Rectal smooth muscle tissue (tissue), 1 donor: ENCODE data around the gene E2F6.

ENCODE experiments used
- H3K27ac ChIP-seq: one replicate; pipeline ENCODE4 v1.7.0; 2013; ENCODE audit warnings: low read depth, low read length, inconsistent platforms
- H3K27me3 ChIP-seq: one replicate; pipeline ENCODE4 v1.7.0; 2013; ENCODE audit warnings: low read length; ENCODE audit not compliant: control insufficient read depth, insufficient read depth
- H3K36me3 ChIP-seq: one replicate; pipeline ENCODE4 v1.7.0; 2013; ENCODE audit warnings: low read length; ENCODE audit not compliant: control insufficient read depth, insufficient read depth
- H3K4me1 ChIP-seq: one replicate; pipeline ENCODE4 v1.7.0; 2013; ENCODE audit warnings: low read length; ENCODE audit not compliant: control insufficient read depth, insufficient read depth
- H3K4me3 ChIP-seq: one replicate; pipeline ENCODE4 v1.7.0; 2013; ENCODE audit warnings: low read length
- H3K9ac ChIP-seq: one replicate; pipeline ENCODE4 v1.7.0; 2013; ENCODE audit warnings: low read length

Gene E2F6

DNA sequence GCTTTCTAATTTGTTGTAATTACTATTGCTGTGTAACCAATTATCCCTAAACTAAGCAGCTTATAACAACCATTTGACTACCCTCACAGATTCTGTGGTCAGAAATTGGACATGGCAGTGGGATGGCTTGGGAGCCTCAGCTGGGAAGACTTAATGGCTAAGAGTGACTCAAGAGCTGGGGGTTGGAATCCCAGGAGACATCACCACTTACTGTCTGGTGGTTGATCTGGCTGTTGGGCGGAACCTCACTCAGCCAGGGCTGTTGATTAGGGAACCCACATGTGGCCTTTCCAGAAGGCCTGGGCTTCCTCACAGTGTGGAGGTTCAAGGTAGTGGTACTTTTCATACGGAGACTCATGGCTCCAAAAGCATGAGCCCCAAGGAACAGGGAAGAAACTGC is 49.8 kb downstream of the E2F6 start:
- Histone ChIP-seq H3K36me3 (no peaks in the 10 kb centered on the region), H3K4me3 (no peak overlapping the region), H3K4me1 (no peaks in the 10 kb centered on the region)

DNA sequence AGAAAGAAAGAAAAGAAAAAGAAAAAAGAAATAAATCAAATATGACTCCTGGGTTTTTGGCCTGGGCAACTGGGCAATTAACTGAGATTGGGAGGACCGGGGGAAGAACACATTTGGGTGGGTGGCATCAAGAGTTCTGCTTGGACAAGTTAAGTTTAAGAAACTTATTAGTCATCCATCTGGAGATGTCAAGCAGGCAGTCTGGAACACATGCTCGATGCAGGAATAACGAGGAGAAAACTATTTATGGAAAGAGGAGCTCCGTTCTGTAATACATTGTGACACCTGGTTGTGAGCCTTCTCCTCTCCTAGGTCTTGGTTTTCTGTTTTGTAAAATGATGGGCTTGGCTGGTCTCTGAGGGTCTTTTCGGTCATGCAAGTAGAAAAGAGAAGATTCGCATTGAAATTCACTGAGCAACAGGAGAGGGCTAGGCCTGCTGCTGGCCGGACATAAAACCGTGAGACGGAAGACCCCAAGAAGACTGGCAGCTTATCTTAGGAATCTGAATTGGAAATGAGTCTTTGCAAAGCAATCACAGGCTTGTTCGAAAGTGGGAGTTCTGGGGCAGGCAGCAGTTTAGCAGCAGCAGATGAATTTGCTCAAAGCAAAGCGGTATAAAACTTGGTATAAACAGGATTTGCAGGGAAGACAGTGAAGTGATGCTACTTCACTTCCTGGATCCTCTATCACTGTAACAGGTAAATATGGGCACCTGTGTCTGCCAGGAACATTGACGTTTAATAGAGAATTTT is 51.4 kb downstream of the E2F6 start:
- Histone ChIP-seq H3K27ac (no peak overlapping the region), H3K4me1 (no peaks in the 10 kb centered on the region), H3K36me3 (no peaks in the 10 kb centered on the region), H3K27me3 (no peaks in the 10 kb centered on the region), H3K9ac (no peak overlapping the region), H3K4me3 (no peak overlapping the region)

More for the DNA sequence above, 49.8 kb downstream of the E2F6 start:
- Histone ChIP-seq H3K27me3 (no peaks in the 10 kb centered on the region), H3K9ac (no peak overlapping the region), H3K27ac (no peak overlapping the region)

- Histone ChIP-seq H3K4me3 (peak overlapping the region; percentile 53), H3K27me3 (no peaks in the 10 kb centered on the region)
These were observed 53.5 kb downstream of the E2F6 start for GRCh38 chr2:11412449-11412810.

DNA sequence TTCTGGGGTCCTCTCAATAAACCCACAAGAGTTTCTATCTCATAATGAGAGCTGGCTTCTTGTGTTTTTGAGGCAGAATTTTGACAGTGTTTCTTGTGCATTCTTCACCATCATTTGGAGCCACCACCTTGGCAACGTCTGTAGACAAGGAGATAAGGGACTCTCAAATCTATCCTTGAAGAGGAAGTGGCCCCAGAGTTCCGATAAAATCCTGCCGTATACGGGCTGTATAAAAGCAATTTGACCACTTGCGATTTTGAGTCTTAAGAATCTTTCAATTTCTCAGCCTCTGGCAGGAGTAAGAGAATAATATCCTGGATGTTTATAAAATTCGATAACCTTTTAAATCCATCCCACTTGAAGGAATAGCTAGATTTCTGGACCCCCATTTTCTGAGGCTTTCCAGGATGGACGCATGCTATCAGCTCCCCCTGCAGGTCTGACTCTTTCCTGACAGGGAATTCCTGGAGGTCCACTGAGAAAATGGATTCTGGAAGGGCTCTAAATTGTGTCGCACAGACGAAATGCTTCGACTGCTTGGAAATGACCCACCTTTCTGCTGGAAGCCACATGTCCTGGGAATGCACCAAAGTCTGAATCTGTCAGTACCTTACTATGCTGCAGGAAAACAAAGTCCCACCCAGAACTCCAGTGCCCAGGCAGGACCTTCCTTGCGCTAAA is 54.1 kb downstream of the E2F6 start:
- no peaks in the 10 kb centered on the region for H3K36me3 ChIP-seq
- peak overlapping the region; percentile 24 for H3K9ac ChIP-seq
- H3K27ac ChIP-seq = no peak overlapping the region
- no peaks in the 10 kb centered on the region for H3K4me1 ChIP-seq
- H3K27me3 ChIP-seq = no peaks in the 10 kb centered on the region
- peak overlapping the region; percentile 53 for H3K4me3 ChIP-seq

More at GRCh38 chr2:11412449-11412810, 53.5 kb downstream of the E2F6 start:
- Histone ChIP-seq H3K27ac (no peak overlapping the region), H3K4me1 (no peaks in the 10 kb centered on the region), H3K9ac (peak overlapping the region; percentile 24), H3K36me3 (no peaks in the 10 kb centered on the region)

GRCh38 chr2:11411244-11411643 is 54.7 kb downstream of the E2F6 start:
- Histone ChIP-seq H3K4me1 (peaks cover 2% of the 10 kb centered on the region), H3K4me3 (no peak overlapping the region)

DNA sequence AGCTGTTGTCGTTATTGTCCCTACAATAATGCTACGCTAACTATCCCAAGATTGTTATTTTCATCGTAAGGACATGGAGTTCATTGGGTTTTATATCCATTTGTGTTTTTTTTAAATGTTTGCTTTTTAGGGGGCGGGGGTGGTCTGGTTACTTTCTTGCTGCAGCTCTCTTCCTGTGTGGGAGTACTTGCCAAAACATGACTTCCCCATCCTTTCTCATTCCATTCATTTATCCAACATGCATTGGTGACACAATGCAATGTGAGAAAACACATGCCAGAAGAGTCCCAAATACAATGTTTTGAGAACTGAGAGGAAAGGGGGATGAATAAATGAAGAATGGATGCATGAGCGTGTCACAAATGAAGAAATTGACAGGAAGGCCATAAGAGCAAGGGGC is 55.9 kb downstream of the E2F6 start:
- Histone ChIP-seq H3K4me3 (no peak overlapping the region), H3K4me1 (peaks cover 2% of the 10 kb centered on the region), H3K27me3 (no peaks in the 10 kb centered on the region), H3K27ac (no peak overlapping the region), H3K9ac (no peak overlapping the region), H3K36me3 (no peaks in the 10 kb centered on the region)

More at GRCh38 chr2:11411244-11411643, 54.7 kb downstream of the E2F6 start:
- Histone ChIP-seq H3K27me3 (no peaks in the 10 kb centered on the region), H3K27ac (no peak overlapping the region), H3K36me3 (no peaks in the 10 kb centered on the region), H3K9ac (no peak overlapping the region)

DNA sequence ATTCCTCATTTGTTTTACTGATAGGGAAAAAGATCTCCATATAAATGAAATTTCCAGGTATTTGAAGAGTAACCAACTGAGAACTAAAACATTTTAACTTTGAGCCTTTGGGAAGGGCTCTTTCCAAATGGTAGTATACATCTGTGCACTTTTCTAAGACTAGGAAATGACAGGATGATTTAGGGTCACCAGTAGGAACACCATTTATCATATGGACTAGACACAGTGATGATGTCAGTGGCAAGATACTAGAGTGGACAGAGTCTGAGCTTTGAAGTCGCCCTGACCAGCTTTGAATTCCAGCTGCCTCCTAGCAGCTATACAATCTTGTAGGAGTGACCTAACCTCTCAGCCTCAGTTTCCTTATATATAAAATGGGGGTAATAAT is 56.4 kb downstream of the E2F6 start:
- Histone ChIP-seq H3K4me3 (no peak overlapping the region), H3K4me1 (peaks cover 2% of the 10 kb centered on the region), H3K9ac (no peak overlapping the region), H3K27ac (no peak overlapping the region), H3K36me3 (no peaks in the 10 kb centered on the region), H3K27me3 (no peaks in the 10 kb centered on the region)

- Histone ChIP-seq H3K36me3 (no peaks in the 10 kb centered on the region), H3K4me1 (peaks cover 2% of the 10 kb centered on the region), H3K27ac (no peak overlapping the region), H3K9ac (no peak overlapping the region), H3K27me3 (no peaks in the 10 kb centered on the region), H3K4me3 (no peak overlapping the region)
These were observed 56.9 kb downstream of the E2F6 start for GRCh38 chr2:11408959-11409571.

GRCh38 chr2:11407413-11407812 is 58.5 kb downstream of the E2F6 start:
- Histone ChIP-seq H3K9ac (no peak overlapping the region), H3K4me1 (peaks cover 2% of the 10 kb centered on the region), H3K27ac (peak overlapping the region; percentile 56), H3K4me3 (no peak overlapping the region), H3K36me3 (no peaks in the 10 kb centered on the region), H3K27me3 (no peaks in the 10 kb centered on the region)

DNA sequence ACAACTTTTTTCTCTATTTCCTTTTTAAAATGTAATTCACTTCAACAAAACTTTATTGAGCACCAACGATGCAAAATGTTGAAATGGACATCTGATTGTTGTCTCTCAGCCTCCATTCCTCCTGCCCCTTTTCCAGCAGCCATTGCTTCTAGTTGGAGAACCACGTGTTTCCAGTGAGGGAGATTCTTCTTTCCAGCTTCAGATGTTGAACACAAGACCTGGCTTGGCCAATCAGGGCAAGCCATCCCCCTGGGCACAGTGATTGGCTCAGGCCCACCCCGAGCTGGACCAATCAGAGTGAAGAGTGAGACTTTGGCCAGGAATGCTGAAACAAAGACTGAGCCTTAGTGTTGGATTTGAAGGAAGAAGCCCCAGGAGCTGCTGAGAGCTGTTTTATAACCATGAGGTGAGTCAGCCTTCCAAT is 59.0 kb downstream of the E2F6 start:
- no peak overlapping the region for H3K9ac ChIP-seq
- no peaks in the 10 kb centered on the region for H3K27me3 ChIP-seq
- H3K36me3 ChIP-seq = no peaks in the 10 kb centered on the region
- no peak overlapping the region for H3K4me3 ChIP-seq
- H3K27ac ChIP-seq = peak overlapping the region; percentile 56
- peaks cover 2% of the 10 kb centered on the region for H3K4me1 ChIP-seq

DNA sequence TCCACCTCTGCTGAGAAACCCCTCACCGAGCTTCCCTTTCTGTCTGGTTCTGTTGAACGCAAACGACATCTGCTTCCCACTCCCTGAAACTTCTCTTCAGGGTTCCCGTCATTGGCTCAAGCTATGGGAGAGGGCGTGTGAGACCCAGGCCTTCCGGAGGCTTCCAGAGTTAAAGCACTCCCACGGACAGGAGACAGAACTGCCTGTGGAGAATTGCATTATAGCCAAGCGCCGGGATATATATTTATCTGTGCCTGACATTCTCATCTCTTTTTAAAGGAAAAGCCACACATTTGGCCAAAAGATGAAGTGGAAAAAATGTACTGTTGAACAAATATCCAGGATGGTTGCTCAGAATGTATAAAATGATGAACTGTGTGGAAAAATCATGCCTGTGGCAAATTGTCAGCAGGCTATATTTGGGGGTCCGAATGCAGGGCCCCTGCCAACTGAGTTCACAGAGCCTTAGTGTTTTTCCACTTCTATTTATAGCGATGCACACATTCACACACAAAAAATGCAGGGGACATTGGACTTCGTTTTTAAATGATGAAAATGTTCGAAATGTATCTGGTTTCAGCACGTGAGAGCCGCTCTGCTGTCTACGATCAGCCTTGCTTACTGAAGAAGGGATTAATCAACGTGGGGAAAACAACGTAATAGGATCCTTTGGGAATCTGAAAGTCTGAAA is 59.5 kb downstream of the E2F6 start:
- Histone ChIP-seq H3K36me3 (no peaks in the 10 kb centered on the region), H3K27ac (peak overlapping the region; percentile 56), H3K4me3 (no peak overlapping the region), H3K9ac (no peak overlapping the region), H3K27me3 (no peaks in the 10 kb centered on the region), H3K4me1 (peaks cover 2% of the 10 kb centered on the region)

- H3K27me3 ChIP-seq = no peaks in the 10 kb centered on the region
- peak overlapping the region; percentile 16 for H3K9ac ChIP-seq
- H3K27ac ChIP-seq = peak overlapping the region; percentile 56
- H3K4me1 ChIP-seq = peaks cover 2% of the 10 kb centered on the region
- no peak overlapping the region for H3K4me3 ChIP-seq
- H3K36me3 ChIP-seq = no peaks in the 10 kb centered on the region
These were observed 60.2 kb downstream of the E2F6 start for GRCh38 chr2:11405599-11406266.
